Measurements from ENCODE around the gene NCAM1.

GRCh38 chr11:113314065-113314388 lies 352.8 kb downstream of the NCAM1 start:
- TF ChIP-seq, protein P1, sequence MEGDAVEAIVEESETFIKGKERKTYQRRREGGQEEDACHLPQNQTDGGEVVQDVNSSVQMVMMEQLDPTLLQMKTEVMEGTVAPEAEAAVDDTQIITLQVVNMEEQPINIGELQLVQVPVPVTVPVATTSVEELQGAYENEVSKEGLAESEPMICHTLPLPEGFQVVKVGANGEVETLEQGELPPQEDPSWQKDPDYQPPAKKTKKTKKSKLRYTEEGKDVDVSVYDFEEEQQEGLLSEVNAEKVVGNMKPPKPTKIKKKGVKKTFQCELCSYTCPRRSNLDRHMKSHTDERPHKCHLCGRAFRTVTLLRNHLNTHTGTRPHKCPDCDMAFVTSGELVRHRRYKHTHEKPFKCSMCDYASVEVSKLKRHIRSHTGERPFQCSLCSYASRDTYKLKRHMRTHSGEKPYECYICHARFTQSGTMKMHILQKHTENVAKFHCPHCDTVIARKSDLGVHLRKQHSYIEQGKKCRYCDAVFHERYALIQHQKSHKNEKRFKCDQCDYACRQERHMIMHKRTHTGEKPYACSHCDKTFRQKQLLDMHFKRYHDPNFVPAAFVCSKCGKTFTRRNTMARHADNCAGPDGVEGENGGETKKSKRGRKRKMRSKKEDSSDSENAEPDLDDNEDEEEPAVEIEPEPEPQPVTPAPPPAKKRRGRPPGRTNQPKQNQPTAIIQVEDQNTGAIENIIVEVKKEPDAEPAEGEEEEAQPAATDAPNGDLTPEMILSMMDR (IDR thresholded peaks at IDR 0.05; ENCODE audit: low read depth, low read length) = no peak
- TF ChIP-seq EZH2phosphoT487 (IDR thresholded peaks at IDR 0.05; ENCODE audit: low read depth) = no peak
